HepG2 (cell line): ENCODE results near the gene LSM10. TPM values are rescaled to one million over a fixed set of nuclear protein-coding genes. Genes with fewer than 3 reads are reported as not detected.

Experiments used
- AKNA ChIP-seq: sonication (generic); formaldehyde crosslinking; IDR thresholded peaks from 2 replicates; pipeline ENCODE4 v1.4.0; 2020; ENCODE audit warnings: missing genetic modification reagents, borderline replicate concordance
- CHCHD3 ChIP-seq: sonication (generic); formaldehyde crosslinking; IDR thresholded peaks from 2 replicates; pipeline ENCODE4 v1.8.0; 2022; ENCODE audit warnings: mild to moderate bottlenecking, missing genetic modification reagents, moderate library complexity
- HNF1B ChIP-seq: sonication (generic); formaldehyde crosslinking; IDR thresholded peaks from 2 replicates; pipeline ENCODE4 v1.5.1; 2020; ENCODE audit warnings: mild to moderate bottlenecking, moderate library complexity, missing genetic modification reagents
- KLF15 ChIP-seq: sonication (generic); formaldehyde crosslinking; IDR thresholded peaks from 2 replicates; pipeline ENCODE4 v1.8.1; 2023; ENCODE audit warnings: borderline replicate concordance, mild to moderate bottlenecking, inconsistent platforms, missing genetic modification reagents, mixed read lengths
- LCORL ChIP-seq, 2 experiments: fragments of 450-650 bp in 1 of 2; sonication (generic) in 1 of 2; formaldehyde crosslinking in 1 of 2; IDR thresholded peaks; 2 replicates each; pipeline versions ENCODE4 v1.5.0 to v1.6.1; 2017 to 2020; ENCODE audit warnings: antibody characterized with exemption in 1 of 2, missing genetic modification reagents in 1 of 2
- MED1 ChIP-seq: sonication (generic); formaldehyde crosslinking; IDR thresholded peaks from 2 replicates; pipeline ENCODE4 v1.4.0; 2020; ENCODE audit warnings: missing genetic modification reagents
- NFRKB ChIP-seq: fragments of 450-650 bp; IDR thresholded peaks from 2 replicates; pipeline ENCODE4 v1.6.1; 2017
- SAP130 ChIP-seq: IDR thresholded peaks from 2 replicates; pipeline ENCODE4 v1.6.1; 2016; ENCODE audit warnings: low read depth
- SMAD1 ChIP-seq: sonication (generic); formaldehyde crosslinking; IDR thresholded peaks from 2 replicates; pipeline ENCODE4 v1.4.0; 2020; ENCODE audit warnings: missing genetic modification reagents, low read depth, mild to moderate bottlenecking, borderline replicate concordance
- STAT5B ChIP-seq: sonication (generic); formaldehyde crosslinking; IDR thresholded peaks from 2 replicates; pipeline ENCODE4 v1.4.0; 2020; ENCODE audit warnings: missing genetic modification reagents
- TARDBP ChIP-seq: sonication (generic); formaldehyde crosslinking; IDR thresholded peaks from 2 replicates; pipeline ENCODE4 v1.8.0; 2022; ENCODE audit warnings: mild to moderate bottlenecking, missing genetic modification reagents
- TEAD3 ChIP-seq: optimal IDR thresholded peaks from 2 replicates; pipeline ENCODE3; 2016; ENCODE audit warnings: borderline replicate concordance
- THYN1 ChIP-seq: sonication (generic); formaldehyde crosslinking; IDR thresholded peaks from 2 replicates; pipeline ENCODE4 v1.8.1; 2023; ENCODE audit warnings: low read depth, mild to moderate bottlenecking, moderate library complexity, missing genetic modification reagents, borderline replicate concordance
- YY1 ChIP-seq: IDR thresholded peaks from 2 replicates; pipeline ENCODE4 v1.6.1; 2011; ENCODE audit warnings: low read length, low read depth, moderate library complexity, mild to moderate bottlenecking; ENCODE audit not compliant: insufficient read depth, insufficient replicate concordance
- ZC3H13 ChIP-seq: sonication (generic); formaldehyde crosslinking; IDR thresholded peaks from 2 replicates; pipeline ENCODE4 v1.8.1; 2023; ENCODE audit warnings: mild to moderate bottlenecking, missing genetic modification reagents, moderate library complexity
- ZFP36L1 ChIP-seq: sonication (generic); formaldehyde crosslinking; IDR thresholded peaks from 2 replicates; pipeline ENCODE4 v1.8.0; 2022; ENCODE audit warnings: mild to moderate bottlenecking, missing genetic modification reagents, moderate library complexity
- ZFP41 ChIP-seq: sonication (generic); formaldehyde crosslinking; IDR thresholded peaks from 2 replicates; pipeline ENCODE4 v1.4.0; 2020; ENCODE audit warnings: mild to moderate bottlenecking, missing genetic modification reagents, borderline replicate concordance
- ZKSCAN8 ChIP-seq: IDR thresholded peaks from 2 replicates; pipeline ENCODE4 v1.6.1; 2016; ENCODE audit warnings: borderline replicate concordance, missing genetic modification reagents, missing compliant biosample characterization
- ZNF468 ChIP-seq: sonication (generic); formaldehyde crosslinking; IDR thresholded peaks from 2 replicates; pipeline ENCODE4 v1.8.0; 2022; ENCODE audit warnings: mild to moderate bottlenecking, moderate library complexity, missing genetic modification reagents
- ZNF704 ChIP-seq: sonication (generic); formaldehyde crosslinking; IDR thresholded peaks from 2 replicates; pipeline ENCODE4 v1.8.1; 2023; ENCODE audit warnings: mild to moderate bottlenecking, inconsistent platforms, moderate library complexity, missing genetic modification reagents, borderline replicate concordance
- ZSCAN20 ChIP-seq: sonication (generic); formaldehyde crosslinking; IDR thresholded peaks from 2 replicates; pipeline ENCODE4 v1.4.0; 2020; ENCODE audit warnings: missing genetic modification reagents, mild to moderate bottlenecking, borderline replicate concordance
- polyA plus RNA-seq, 8 experiments: library from polyadenylated mRNA; depleted of rRNA in 3 of 8; stranded (reverse) in 7 of 8; unstranded in 1 of 8; fragments of >200 nt; fragmentation: Illumina TruSeq in 4 of 8; extraction: Trizol in 4 of 8; gene quantifications; 2 replicates each; pipeline versions ENCODE4 v1.2.1 to v1.2.3, GENCODE V29; 2011 to 2016; ENCODE audit warnings: low read depth in 4 of 8, missing spikeins in 1 of 8, mixed read lengths in 1 of 8; ENCODE audit not compliant: insufficient read depth in 1 of 8
- total RNA-seq, 5 experiments: library from RNA; depleted of rRNA; stranded (reverse); fragments of >200 nt; fragmentation: Illumina TruSeq; extraction: Trizol; gene quantifications; 2 replicates each; pipeline ENCODE4 v1.2.3, GENCODE V29; 2016; ENCODE audit warnings: low read depth in 1 of 5

LSM10 gene
- total and polyA plus RNA-seq, 2 of the 13 experiments (the other 11 are each of a cell fraction or from before 2014, with no cell fraction given) = 14.0 to 52.0 TPM

DNA sequence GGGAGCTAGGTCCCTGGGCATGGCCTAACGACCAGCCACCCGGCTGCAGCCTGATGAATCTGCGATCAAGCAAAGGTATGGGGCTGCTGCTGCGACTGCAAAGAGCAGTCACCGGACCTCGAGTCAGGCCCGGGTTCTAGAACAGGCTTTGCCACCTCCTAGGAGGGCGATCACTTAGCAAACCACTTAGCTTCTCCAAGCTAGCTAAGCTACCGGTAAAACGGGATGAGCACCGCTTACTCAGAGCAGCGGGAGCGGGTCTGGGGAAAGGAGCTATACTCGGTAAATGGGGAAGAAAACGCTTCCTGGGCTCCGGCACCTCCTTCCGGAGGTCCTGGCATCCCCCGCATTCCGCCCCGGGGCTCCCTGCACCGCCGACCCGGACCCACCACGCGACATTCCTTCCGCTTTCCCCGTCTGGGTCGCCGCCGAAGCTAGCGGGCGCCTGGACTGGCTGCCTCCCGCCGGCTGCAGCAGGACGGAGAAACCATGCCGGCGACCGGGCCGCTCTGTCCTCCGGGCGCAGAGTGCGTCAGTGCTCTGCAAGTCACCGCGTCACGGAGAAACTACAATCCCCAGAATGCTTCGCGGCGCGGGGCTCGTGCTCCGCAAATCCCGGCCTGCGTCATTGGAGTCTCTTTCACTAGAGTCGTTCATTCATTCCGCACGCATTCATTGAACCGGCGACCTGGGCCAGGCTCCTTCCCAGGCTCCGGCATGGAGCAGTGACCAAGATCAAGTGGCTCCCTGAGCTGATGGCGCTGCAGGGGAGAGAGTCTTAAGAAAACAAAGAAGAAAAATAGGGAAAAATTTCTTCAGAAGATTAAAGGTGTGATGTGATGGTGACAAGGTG is at the start of gene LSM10 (continued):
- TF ChIP-seq AKNA (peak; percentile 55; the same call in 1 of the 2 replicates), TARDBP (CRISPR knock-in tag) (0 out of 2 replicates have a peak, but pooled peaks have one; percentile 22), ZNF704 (CRISPR knock-in tag) (peak; percentile 77; the same call in 1 of the 2 replicates), SAP130 (CRISPR knock-in tag) (peak; percentile 96), KLF15 (CRISPR knock-in tag) (0 out of 2 replicates have a peak, but pooled peaks have one; percentile 30), YY1 (peak; percentile 78), THYN1 (CRISPR knock-in tag) (no peak), ZC3H13 (0 out of 2 replicates have a peak, but pooled peaks have one; percentile 43), ZSCAN20 (CRISPR knock-in tag) (peak; percentile 85), ZKSCAN8 (CRISPR knock-in tag) (peak; percentile 69; the same call in 1 of the 2 replicates), NFRKB (no peak), MED1 (CRISPR knock-in tag) (peak; percentile 67), ZFP41 (CRISPR knock-in tag) (no peak), LCORL (IDR thresholded peaks at IDR 0.05) (no peak), LCORL (CRISPR knock-in tag; IDR thresholded peaks at IDR 0.05) (peak; percentile 74), CHCHD3 (CRISPR knock-in tag) (peak; percentile 38; the same call in 1 of the 2 replicates), ZFP36L1 (no peak), STAT5B (CRISPR knock-in tag) (no peak), HNF1B (CRISPR knock-in tag) (peak; percentile 72; the same call in 1 of the 2 replicates), ZNF468 (CRISPR knock-in tag) (no peak), SMAD1 (CRISPR knock-in tag) (0 out of 2 replicates have a peak, but pooled peaks have one; percentile 62), TEAD3 (no peak)
